ENCODE measurements around the gene LGR5. TPM values are rescaled to one million over a fixed set of nuclear protein-coding genes. Genes with fewer than 3 reads are reported as not detected.

LGR5 gene
- total and polyA plus RNA-seq, 2 of the 8 experiments (the other 6 are each of a cell fraction or from before 2014, with no cell fraction given): 0.08 to 0.19 TPM

- no peak overlapping the region for H2BK5ac ChIP-seq (ENCODE audit: low read depth, low read length)
- peaks cover 0 to 6% (median 0%) of the 10 kb centered on the region in 4 experiments; a peak in 1 of 7 replicates for H3K27me3 ChIP-seq (replicated peaks in 1 of 4; ENCODE audit: control insufficient read depth in 3 of 4, extremely low read depth in 1 of 4, insufficient read depth in 3 of 4, low read length in 3 of 4)
- H3K9me3 ChIP-seq (ENCODE audit: insufficient read depth in 2 of 2, low read depth in 1 of 2, low read length in 1 of 2): no peaks in the 10 kb centered on the region
- no peak overlapping the region for H2BK15ac ChIP-seq (ENCODE audit: low read length)
- no peak overlapping the region for H3K23ac ChIP-seq (ENCODE audit: insufficient read length)
- DNase-seq (ENCODE audit: low read depth in 1 of 2, low spot score in 2 of 2) (no peak), FAIRE-seq (no peak)
- no peak overlapping the region for H3K4me2 ChIP-seq (ENCODE audit: insufficient read depth in 1 of 2, low read depth in 2 of 2, low read length in 2 of 2)
- ChIA-PET POLR2A (ENCODE audit: partially characterized antibody) (no interaction called here), CTCF (ENCODE audit: partially characterized antibody) (interaction anchor here (1.5 kb wide), 1 partner anchor 32 kb away, joined by 6 read pairs; no protein-coding TSS in a partner anchor)
- H3K56ac ChIP-seq (replicated peaks; ENCODE audit: insufficient read length, low read depth, low read length): no peak overlapping the region
- H3K79me2 ChIP-seq (ENCODE audit: control insufficient read depth in 1 of 2, insufficient read depth in 2 of 2, low read length in 2 of 2): no peaks in the 10 kb centered on the region
- H2BK120ac ChIP-seq (replicated peaks; ENCODE audit: low read depth, low read length): no peak overlapping the region
- H3K36me3 ChIP-seq (ENCODE audit: control insufficient read depth in 2 of 4, insufficient read depth in 4 of 4, low read length in 3 of 4): no peaks in the 10 kb centered on the region
- H3K79me1 ChIP-seq (ENCODE audit: low read depth, low read length): no peaks in the 10 kb centered on the region
- no peak overlapping the region for H4K5ac ChIP-seq (ENCODE audit: insufficient read length, low read depth, low read length)
- H3K27ac ChIP-seq (ENCODE audit: low read depth, low read length): no peak overlapping the region
- H2BK12ac ChIP-seq (ENCODE audit: low read depth, low read length): 0 out of 2 replicates have a peak overlapping the region, but pooled peaks have one; percentile 42
- no peak overlapping the region for H2AK5ac ChIP-seq (ENCODE audit: low read depth, low read length)
- no peak overlapping the region for H4K91ac ChIP-seq (replicated peaks; ENCODE audit: insufficient read length, low read length)
- H2BK20ac ChIP-seq (ENCODE audit: low read length): no peak overlapping the region; the same call in 1 of the 2 replicates
- no peak overlapping the region for H3K18ac ChIP-seq (ENCODE audit: extremely low read depth, low read length)
- H4K20me1 ChIP-seq (replicated peaks in 1 of 2; ENCODE audit: control insufficient read depth in 1 of 2, insufficient read depth in 2 of 2, low read length in 2 of 2): no peaks in the 10 kb centered on the region
- H4K8ac ChIP-seq (ENCODE audit: extremely low read depth, insufficient read depth, low read length): no peak overlapping the region
- H3K4me1 ChIP-seq (replicated peaks in 1 of 4; ENCODE audit: control insufficient read depth in 3 of 4, insufficient read depth in 4 of 4, low read length in 3 of 4): no peaks in the 10 kb centered on the region
- no peak overlapping the region for H3K9ac ChIP-seq (replicated peaks in 1 of 4; ENCODE audit: extremely low read depth in 1 of 4, low read depth in 3 of 4, low read length in 3 of 4)
- no peaks in the 10 kb centered on the region; the same call in 1 of the 2 replicates for H3K23me2 ChIP-seq (ENCODE audit: low read depth, low read length)
- no peak overlapping the region for H3K4me3 ChIP-seq (ENCODE audit: extremely low read depth in 1 of 4, insufficient read depth in 2 of 4, low read depth in 3 of 4, low read length in 4 of 4)
- H3K14ac ChIP-seq (ENCODE audit: insufficient read length): no peak overlapping the region
- WGBS, 2 experiments (ENCODE audit: extremely low coverage in 1 of 2, insufficient coverage in 1 of 2, insufficient read length in 1 of 2, insufficient replicate concordance in 2 of 2, low coverage in 1 of 2, low lambda C conversion rate in 2 of 2, missing lambda C conversion rate in 1 of 2): 78% methylated on average over 9 of the region's 9 CpGs; no CpG with 5 or more reads in 1 of the 2 experiments
- peak overlapping the region; percentile 84 for H2AFZ ChIP-seq (ENCODE audit: low read length)
- TF ChIP-seq TCF12 (IDR thresholded peaks at IDR 0.05; ENCODE audit: low read depth, low read length): no peak
- no peak overlapping the region for H3K4ac ChIP-seq (replicated peaks; ENCODE audit: insufficient read length, low read depth, low read length)
These were observed 8.1 kb downstream of the LGR5 start for GRCh38 chr12:71447691-71448132.
